Esophagus squamous epithelium (tissue), 5 donors: ENCODE results near the gene ERO1B. TPM values are rescaled to one million over a fixed set of nuclear protein-coding genes. Genes with fewer than 3 reads are reported as not detected.

Experiments
- DNase-seq: peaks from one replicate; lab custom pipeline; 2025; lab: John Stamatoyannopoulos, UW
- H3K27ac ChIP-seq, 4 donors: fragments of 200-600 bp; sonication (generic); one replicate each; pipeline ENCODE4 v1.5.1; 2016 to 2019; ENCODE audit warnings: mild to moderate bottlenecking in 1 of 4
- H3K27me3 ChIP-seq, 4 donors: fragments of 200-600 bp; sonication (generic); 1 replicate in 3 of 4; 2 replicates in 1 of 4; pipeline versions ENCODE4 v1.5.1 to v1.6.0; 2017 to 2021; ENCODE audit warnings: antibody characterized with exemption in 1 of 4
- H3K36me3 ChIP-seq, 3 donors: fragments of 200-600 bp; sonication (generic); one replicate each; pipeline ENCODE4 v1.5.1; 2016 to 2019
- H3K4me1 ChIP-seq, 3 donors: fragments of 200-600 bp; sonication (generic); one replicate each; pipeline ENCODE4 v1.5.1; 2017 to 2019
- H3K4me3 ChIP-seq, 4 donors: fragments of 200-600 bp; sonication (generic); 1 replicate in 3 of 4; 2 replicates in 1 of 4; pipeline ENCODE4 v1.5.1; 2016 to 2019; ENCODE audit warnings: mild to moderate bottlenecking in 2 of 4, moderate library complexity in 1 of 4
- H3K9me3 ChIP-seq, 3 donors: fragments of 200-600 bp; sonication (generic); one replicate each; pipeline ENCODE4 v1.5.1; 2016 to 2019
- CTCF ChIP-seq, 6 experiments: fragments of 450-650 bp in 4 of 6; fragments of 200-600 bp in 2 of 6; sonication (generic) in 2 of 6; IDR thresholded peaks; one replicate each; pipeline ENCODE4 v1.5.1; 2016 to 2019; ENCODE audit warnings: antibody characterized with exemption in 6 of 6, mild to moderate bottlenecking in 4 of 6, moderate library complexity in 4 of 6
- POLR2A ChIP-seq, 4 donors: fragments of 450-650 bp; IDR thresholded peaks; one replicate each; pipeline ENCODE4 v1.6.1; 2017; ENCODE audit warnings: antibody characterized with exemption in 4 of 4, mild to moderate bottlenecking in 4 of 4, moderate library complexity in 3 of 4
- WGBS, 2 donors: methylation state at CpG; one replicate each; pipeline ENCODE4 v1.1.5; 2018; 5-methylcytosine and 5-hydroxymethylcytosine counted together
- intact Hi-C: fragments of 100-400 bp; cut with DNase I; formaldehyde crosslinking; loops from one replicate; pipeline ENCODE4 v1.15.0; 2022
- total RNA-seq, 4 donors: library from RNA; depleted of rRNA; stranded (reverse); fragments of >200 nt; gene quantifications; one replicate each; pipeline ENCODE4 v1.1.0, GENCODE V29; 2016
- donor health status: DM: yes; HTN: yes; CAD: no.

ERO1B gene
- total RNA-seq, 4 donors from 2014 or later = 1.2 to 6.3 (median 2.4) TPM

GRCh38 chr1:236301080-236301957 lies 19.6 kb upstream of the ERO1B start:
- DNase-seq = no peak
- H3K27ac ChIP-seq = no peak overlapping the region
- 67 to 72% methylated on average over 6 to 13 of the region's 16 CpGs for WGBS, 2 donors
- no peaks in the 10 kb centered on the region for H3K27me3 ChIP-seq
- H3K9me3 ChIP-seq = no peaks in the 10 kb centered on the region
- H3K36me3 ChIP-seq = no peaks in the 10 kb centered on the region
- H3K4me1 ChIP-seq = peaks cover 0 to 38% (median 8%) of the 10 kb centered on the region in 3 donors
- intact Hi-C loops = no loop called here
- H3K4me3 ChIP-seq = no peak overlapping the region
- TF ChIP-seq POLR2A (IDR thresholded peaks at IDR 0.05) (no peak), CTCF (IDR thresholded peaks at IDR 0.05) (no peak)

- no peak overlapping the region for H3K27ac ChIP-seq
- WGBS, 2 donors = 89 to 91% methylated on average over 8 of the region's 8 CpGs
- no peaks in the 10 kb centered on the region for H3K36me3 ChIP-seq
- H3K4me1 ChIP-seq = peaks cover 0 to 12% (median 0%) of the 10 kb centered on the region in 3 donors
- no peak for DNase-seq
- H3K9me3 ChIP-seq = no peaks in the 10 kb centered on the region
- no peak for TF ChIP-seq CTCF (IDR thresholded peaks at IDR 0.05)
- TF ChIP-seq POLR2A (IDR thresholded peaks at IDR 0.05) = no peak
- intact Hi-C loops = no loop called here
- no peaks in the 10 kb centered on the region for H3K27me3 ChIP-seq
- H3K4me3 ChIP-seq = no peak overlapping the region
These were observed 15.4 kb upstream of the ERO1B start for GRCh38 chr1:236297161-236297560.

GRCh38 chr1:236292425-236292824 lies 10.7 kb upstream of the ERO1B start:
- Histone ChIP-seq H3K27me3 (peaks cover 0 to 6% (median 0%) of the 10 kb centered on the region in 4 donors), H3K27ac (no peak overlapping the region), H3K4me3 (no peak overlapping the region), H3K36me3 (no peaks in the 10 kb centered on the region), H3K9me3 (no peaks in the 10 kb centered on the region), H3K4me1 (no peaks in the 10 kb centered on the region)
- no peak for TF ChIP-seq CTCF (IDR thresholded peaks at IDR 0.05)
- no peak for TF ChIP-seq POLR2A (IDR thresholded peaks at IDR 0.05)
- intact Hi-C loops = no loop called here
- DNase-seq = no peak
- 60 to 75% methylated on average over 3 of the region's 3 CpGs for WGBS, 2 donors

DNA sequence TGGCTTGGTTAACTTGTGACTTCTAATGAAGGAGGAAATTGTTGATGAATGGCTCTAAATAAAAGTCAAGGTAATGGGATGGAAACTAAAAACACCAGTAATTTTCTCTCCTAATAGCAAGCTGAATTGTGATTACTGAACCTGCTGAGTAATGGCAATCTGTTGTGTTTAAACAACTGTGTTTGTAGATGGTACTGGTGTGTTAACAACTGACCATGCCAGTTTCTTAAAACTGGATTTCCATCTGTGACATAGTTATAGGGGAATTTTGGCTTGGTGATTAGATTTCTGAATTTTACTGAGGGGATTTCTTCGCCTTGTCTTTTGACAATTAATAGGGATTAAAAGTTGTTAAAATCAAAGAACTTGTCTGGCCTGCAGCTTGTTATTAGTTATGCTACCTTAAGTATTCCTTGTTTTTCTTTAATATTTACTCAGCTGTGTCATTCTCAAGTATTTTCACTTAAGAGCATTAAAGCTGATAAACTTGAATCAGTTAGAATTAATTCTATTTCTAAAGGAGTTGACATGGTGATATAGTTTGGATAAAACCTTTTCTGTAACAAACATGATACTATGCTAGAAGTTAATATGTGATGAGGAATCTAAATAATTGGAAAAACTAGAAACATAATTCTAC lies 7.9 kb upstream of the ERO1B start:
- Histone ChIP-seq H3K36me3 (no peaks in the 10 kb centered on the region), H3K27ac (no peak overlapping the region), H3K27me3 (peaks cover 0 to 20% (median 0%) of the 10 kb centered on the region in 4 donors), H3K4me3 (no peak overlapping the region), H3K4me1 (no peaks in the 10 kb centered on the region), H3K9me3 (no peaks in the 10 kb centered on the region)
- 56 to 71% methylated on average over 1 of the region's 1 CpG for WGBS, 2 donors
- intact Hi-C loops = no loop called here
- DNase-seq = no peak
- TF ChIP-seq POLR2A (IDR thresholded peaks at IDR 0.05) = no peak

- TF ChIP-seq CTCF (IDR thresholded peaks at IDR 0.05) = no peak
- peaks cover 0 to 20% (median 0%) of the 10 kb centered on the region in 4 donors for H3K27me3 ChIP-seq
- 86 to 88% methylated on average over 5 of the region's 5 CpGs for WGBS, 2 donors
- no peak overlapping the region for H3K27ac ChIP-seq
- intact Hi-C loops = no loop called here
- H3K4me3 ChIP-seq = no peak overlapping the region
- no peaks in the 10 kb centered on the region for H3K36me3 ChIP-seq
- no peaks in the 10 kb centered on the region for H3K9me3 ChIP-seq
- H3K4me1 ChIP-seq = no peaks in the 10 kb centered on the region
- DNase-seq = no peak
These were observed 6.8 kb upstream of the ERO1B start for GRCh38 chr1:236288620-236288976.
